K562 (cell line): Measurements from ENCODE around the gene TNF. TPM values are rescaled to one million over a fixed set of nuclear protein-coding genes. Genes with fewer than 3 reads are reported as not detected.

Experiments used
- BRCA1 ChIP-seq, 2 experiments: fragments of 450-650 bp in 1 of 2; sonication (generic) in 1 of 2; formaldehyde crosslinking in 1 of 2; IDR thresholded peaks; 2 replicates each; pipeline versions ENCODE4 v1.5.0 to v1.6.1; 2017 to 2020; ENCODE audit warnings: mild to moderate bottlenecking in 1 of 2, missing genetic modification reagents in 1 of 2
- C11orf30 ChIP-seq: fragments of 450-650 bp; IDR thresholded peaks from 2 replicates; pipeline ENCODE4 v1.6.1; 2016; ENCODE audit warnings: low read depth, mild to moderate bottlenecking
- CTCF ChIP-seq, 3 experiments: IDR thresholded peaks in 2 of 3; conservative IDR thresholded peaks in 1 of 3; 2 replicates each; pipeline ENCODE4 v1.5.1; 2011 to 2012; ENCODE audit warnings: low read length in 3 of 3, mild to moderate bottlenecking in 3 of 3, control low read depth in 2 of 3, improper control_type of control experiment in 1 of 3, inconsistent platforms in 1 of 3, low read depth in 1 of 3, mixed read lengths in 1 of 3, moderate library complexity in 1 of 3; ENCODE audit not compliant: insufficient read depth in 2 of 3
- ERF ChIP-seq: fragments of 450-650 bp; formaldehyde crosslinking; IDR thresholded peaks from 2 replicates; pipeline ENCODE4 v1.4.0; 2020; ENCODE audit warnings: mild to moderate bottlenecking, mixed read lengths
- FOXM1 ChIP-seq, 2 experiments: fragments of 450-650 bp in 1 of 2; sonication (generic) in 1 of 2; formaldehyde crosslinking in 1 of 2; IDR thresholded peaks; 2 replicates each; pipeline versions ENCODE4 v1.6.1 to v1.9.0; 2017 to 2022; ENCODE audit warnings: low read depth in 2 of 2, mild to moderate bottlenecking in 2 of 2, missing genetic modification reagents in 1 of 2, moderate library complexity in 1 of 2
- HDGF ChIP-seq: fragments of 450-650 bp; IDR thresholded peaks from 2 replicates; pipeline ENCODE4 v1.6.1; 2016
- NR2C2 ChIP-seq, 2 experiments: fragments of 200-800 bp in 1 of 2; sonication (Bioruptor generic) in 1 of 2; sonication (generic) in 1 of 2; formaldehyde crosslinking in 1 of 2; IDR thresholded peaks; 2 replicates each; pipeline versions ENCODE4 v1.6.1 to v1.8.0; 2016 to 2022; ENCODE audit warnings: mild to moderate bottlenecking in 1 of 2, missing compliant biosample characterization in 1 of 2, missing genetic modification characterization in 1 of 2, missing genetic modification reagents in 1 of 2
- PHF21A ChIP-seq: fragments of 450-650 bp; IDR thresholded peaks from 2 replicates; pipeline ENCODE4 v1.6.1; 2017; ENCODE audit warnings: low read depth, borderline replicate concordance
- SAFB2 ChIP-seq: fragments of 200-400 bp; formaldehyde crosslinking; IDR thresholded peaks from 2 replicates; pipeline ENCODE4 v1.6.1; 2018; ENCODE audit warnings: borderline replicate concordance, low read length, low read depth, moderate library complexity; ENCODE audit not compliant: severe bottlenecking
- STAT6 ChIP-seq: sonication (generic); formaldehyde crosslinking; IDR thresholded peaks from 2 replicates; pipeline ENCODE4 v1.8.1; 2023; ENCODE audit warnings: mild to moderate bottlenecking, missing genetic modification reagents
- TARDBP ChIP-seq: fragments of 450-650 bp; IDR thresholded peaks from 2 replicates; pipeline ENCODE4 v1.6.1; 2016
- TEAD2 ChIP-seq: fragments of 450-650 bp; IDR thresholded peaks from 2 replicates; pipeline ENCODE4 v1.6.1; 2016; ENCODE audit warnings: missing genetic modification characterization, control low read depth, missing compliant biosample characterization
- TFAP4 ChIP-seq: sonication (generic); formaldehyde crosslinking; IDR thresholded peaks from 2 replicates; pipeline ENCODE4 v1.8.0; 2022; ENCODE audit warnings: missing genetic modification reagents, mild to moderate bottlenecking, moderate library complexity, borderline replicate concordance
- USF2 ChIP-seq: sonication (generic); formaldehyde crosslinking; IDR thresholded peaks from 2 replicates; pipeline ENCODE4 v1.5.0; 2020; ENCODE audit warnings: missing genetic modification reagents
- YBX1 ChIP-seq: fragments of 450-650 bp; IDR thresholded peaks from 2 replicates; pipeline ENCODE4 v1.7.1; 2016; ENCODE audit warnings: mild to moderate bottlenecking
- ZNF398 ChIP-seq: fragments of 250-450 bp; sonication (Bioruptor Pico); IDR thresholded peaks from 2 replicates; pipeline ENCODE4 v1.8.0; 2021; ENCODE audit warnings: moderate library complexity, mild to moderate bottlenecking, inconsistent platforms
- ZNF436 ChIP-seq: fragments of 250-450, 450-650 bp; sonication (Bioruptor Pico); formaldehyde crosslinking; IDR thresholded peaks from 2 replicates; pipeline ENCODE4 v1.7.0; 2020; ENCODE audit warnings: mild to moderate bottlenecking
- polyA plus RNA-seq, 8 experiments: library from polyadenylated mRNA; depleted of rRNA in 4 of 8; stranded (reverse) in 5 of 8; unstranded in 3 of 8; fragments of >200 nt; fragmentation: Nextera tagmentation in 2 of 8; fragmentation: Illumina TruSeq in 1 of 8; extraction: Ambion mirVana in 2 of 8; extraction: Trizol in 1 of 8; gene quantifications; 2 replicates each; pipeline versions ENCODE4 v1.2.1 to v1.2.3, GENCODE V29; 2011 to 2014; ENCODE audit warnings: inconsistent platforms in 1 of 8, missing spikeins in 1 of 8
- total RNA-seq, 7 experiments: library from RNA; depleted of rRNA in 6 of 7; stranded (reverse); fragments of >200 nt in 6 of 7; fragmentation: Illumina TruSeq in 2 of 7; extraction: Trizol in 2 of 7; gene quantifications; 2 replicates each; pipeline versions ENCODE4 v1.2.1 to v1.2.3, GENCODE V29; 2011 to 2021; ENCODE audit warnings: low replicate concordance in 1 of 7

The TNF gene
- total and polyA plus RNA-seq, 9 of the 15 experiments (the other 6 are each of a cell fraction or from before 2014, with no cell fraction given): 0.08 to 0.40 TPM; not detected in 7

- TF ChIP-seq CTCF (IDR thresholded peaks at IDR 0.05 in 2 of 3, conservative IDR thresholded peaks at IDR 0.05 in 1 of 3; ENCODE audit: insufficient read depth in 2 of 3, low read depth in 1 of 3, low read length in 3 of 3) (no peak), BRCA1 (IDR thresholded peaks at IDR 0.05) (no peak), BRCA1 (CRISPR knock-in tag; IDR thresholded peaks at IDR 0.05) (no peak; the same call in 1 of the 2 replicates), TFAP4 (peak; percentile 72), TARDBP (peak; percentile 97), ZNF436 (peak; percentile 80; the same call in 1 of the 2 replicates), HDGF (no peak), STAT6 (CRISPR knock-in tag) (peak; percentile 94; the same call in 1 of the 2 replicates), ERF (CRISPR knock-in tag) (peak; percentile 14), NR2C2 (CRISPR knock-in tag; IDR thresholded peaks at IDR 0.05) (peak; percentile 83), NR2C2 (tag; IDR thresholded peaks at IDR 0.05) (peak; percentile 86), USF2 (CRISPR knock-in tag) (no peak), SAFB2 (no peak), C11orf30 (peak; percentile 76), ZNF398 (no peak), TEAD2 (no peak), PHF21A (no peak), YBX1 (no peak), FOXM1 (IDR thresholded peaks at IDR 0.05; ENCODE audit: low read depth) (peak; percentile 52; the same call in 1 of the 2 replicates), FOXM1 (CRISPR knock-in tag; IDR thresholded peaks at IDR 0.05; ENCODE audit: low read depth) (peak; percentile 96)
Measured at GRCh38 chr6:31541658-31542521, 33.5 kb upstream of the TNF start, which contains the start of gene DDX39B (continued).
